MM.1S (cell line): ENCODE results near the gene DOK6.

Experiments used
- CTCF ChIP-seq: fragments of 300-600 bp; sonication (generic); IDR thresholded peaks from 2 replicates; pipeline ENCODE4 v1.5.1; 2016; ENCODE audit warnings: antibody characterized with exemption, low read length, mixed read lengths
- EZH2 ChIP-seq: fragments of 300-600 bp; sonication (generic); optimal IDR thresholded peaks from 2 replicates; pipeline ENCODE3; 2017; ENCODE audit warnings: low read depth, mild to moderate bottlenecking, antibody characterized with exemption, low read length, mixed read lengths

- TF ChIP-seq CTCF = no peak
- TF ChIP-seq EZH2 = no peak
Measured at GRCh38 chr18:69686861-69687260, 286.2 kb downstream of the DOK6 start.
